GM10266 (cell line): ENCODE measurements around the gene SHC2.

Experiments used
- DNase-seq: peaks from one replicate; pipeline ENCODE4 v3.0.0; 2012; ENCODE audit errors: extremely low spot score
- TF ChIP-seq, protein P1 (sequence below): IDR thresholded peaks from 2 replicates; pipeline ENCODE4 v1.5.1; 2012; ENCODE audit warnings: mild to moderate bottlenecking, low read depth; ENCODE audit not compliant: control insufficient read depth, insufficient read depth; ENCODE audit errors: missing control alignments

Gene SHC2

DNA sequence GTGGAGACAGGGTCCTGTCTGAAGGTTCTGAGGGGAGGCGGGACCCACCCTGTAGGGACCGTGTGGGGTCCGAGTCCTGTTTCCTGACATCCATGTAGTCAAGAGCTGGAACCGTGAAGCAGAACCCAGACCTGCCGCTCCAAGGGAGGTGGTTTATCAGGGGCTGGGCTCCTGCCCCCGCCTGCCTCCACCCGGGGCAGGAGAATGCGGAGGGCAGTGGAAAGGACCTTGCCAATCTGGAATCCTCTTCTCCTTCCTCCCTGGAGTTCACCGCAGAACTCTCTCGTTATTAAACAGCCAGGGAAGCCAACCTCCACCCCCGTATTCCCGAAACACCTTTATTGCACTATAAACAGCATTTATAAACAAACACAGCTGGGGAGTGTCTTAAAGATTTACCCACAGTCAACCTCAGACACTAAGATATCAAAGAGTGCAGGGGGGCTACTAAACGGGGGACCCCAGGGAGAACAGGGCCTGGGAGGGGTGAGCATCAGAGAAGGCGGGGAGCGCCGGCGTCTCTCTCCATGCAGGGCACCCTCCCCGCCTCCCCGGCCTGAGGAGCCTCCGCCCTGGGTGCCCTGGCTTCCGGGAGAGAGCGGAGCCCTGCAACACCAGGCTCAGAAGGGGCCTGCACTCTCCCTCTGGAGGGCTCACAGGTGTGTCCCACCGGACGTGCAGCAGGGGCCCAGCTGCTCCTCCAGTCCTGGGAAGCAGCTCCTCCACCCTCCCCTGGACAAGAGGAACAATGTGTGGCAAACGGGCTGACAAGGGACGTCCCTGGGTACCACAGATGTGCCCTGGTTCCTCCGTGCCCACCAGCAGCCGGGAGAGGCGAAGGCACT, 55.5 kb downstream of the SHC2 start:
- DNase-seq = no peak
- TF ChIP-seq, protein P1, sequence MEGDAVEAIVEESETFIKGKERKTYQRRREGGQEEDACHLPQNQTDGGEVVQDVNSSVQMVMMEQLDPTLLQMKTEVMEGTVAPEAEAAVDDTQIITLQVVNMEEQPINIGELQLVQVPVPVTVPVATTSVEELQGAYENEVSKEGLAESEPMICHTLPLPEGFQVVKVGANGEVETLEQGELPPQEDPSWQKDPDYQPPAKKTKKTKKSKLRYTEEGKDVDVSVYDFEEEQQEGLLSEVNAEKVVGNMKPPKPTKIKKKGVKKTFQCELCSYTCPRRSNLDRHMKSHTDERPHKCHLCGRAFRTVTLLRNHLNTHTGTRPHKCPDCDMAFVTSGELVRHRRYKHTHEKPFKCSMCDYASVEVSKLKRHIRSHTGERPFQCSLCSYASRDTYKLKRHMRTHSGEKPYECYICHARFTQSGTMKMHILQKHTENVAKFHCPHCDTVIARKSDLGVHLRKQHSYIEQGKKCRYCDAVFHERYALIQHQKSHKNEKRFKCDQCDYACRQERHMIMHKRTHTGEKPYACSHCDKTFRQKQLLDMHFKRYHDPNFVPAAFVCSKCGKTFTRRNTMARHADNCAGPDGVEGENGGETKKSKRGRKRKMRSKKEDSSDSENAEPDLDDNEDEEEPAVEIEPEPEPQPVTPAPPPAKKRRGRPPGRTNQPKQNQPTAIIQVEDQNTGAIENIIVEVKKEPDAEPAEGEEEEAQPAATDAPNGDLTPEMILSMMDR = no peak

- TF ChIP-seq, protein P1 = no peak
- DNase-seq = no peak
These were observed 57.4 kb downstream of the SHC2 start for GRCh38 chr19:403221-404027.

GRCh38 chr19:402786-403185, 58.0 kb downstream of the SHC2 start:
- no peak for DNase-seq

DNA sequence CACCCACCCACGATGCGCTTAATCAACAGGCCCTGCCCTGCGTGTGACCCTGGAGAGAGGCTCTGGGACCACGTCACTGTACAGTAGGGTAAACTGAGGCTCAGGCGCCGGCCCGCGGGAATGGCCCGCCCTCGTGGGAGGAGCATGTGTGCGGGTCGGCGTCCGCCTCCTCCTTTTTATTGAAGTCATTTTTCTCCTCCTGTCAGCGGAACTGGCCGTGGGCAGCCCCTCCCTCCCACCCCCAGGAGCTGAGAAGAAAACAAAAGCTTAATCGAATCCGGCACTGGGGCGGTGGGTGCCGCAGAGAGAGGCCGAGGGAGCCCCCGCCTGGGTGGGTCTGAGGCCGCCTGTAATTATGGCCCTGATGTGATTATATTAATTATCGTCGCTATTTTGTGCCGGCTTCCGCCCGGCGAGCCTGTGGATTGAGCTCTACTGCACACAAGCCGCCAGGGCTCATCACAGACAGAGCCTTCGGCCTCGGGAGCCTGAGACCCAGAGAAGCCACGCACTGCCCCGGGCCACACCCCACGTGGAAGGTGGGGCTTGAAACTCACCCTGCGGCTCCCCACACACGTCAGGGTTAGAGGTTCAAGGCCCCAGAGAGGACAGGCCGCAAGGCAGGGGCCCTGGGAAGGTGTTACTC, 58.8 kb downstream of the SHC2 start:
- TF ChIP-seq, protein P1 = no peak
- no peak for DNase-seq

More at GRCh38 chr19:402786-403185, 58.0 kb downstream of the SHC2 start:
- TF ChIP-seq, protein P1 = no peak

DNA sequence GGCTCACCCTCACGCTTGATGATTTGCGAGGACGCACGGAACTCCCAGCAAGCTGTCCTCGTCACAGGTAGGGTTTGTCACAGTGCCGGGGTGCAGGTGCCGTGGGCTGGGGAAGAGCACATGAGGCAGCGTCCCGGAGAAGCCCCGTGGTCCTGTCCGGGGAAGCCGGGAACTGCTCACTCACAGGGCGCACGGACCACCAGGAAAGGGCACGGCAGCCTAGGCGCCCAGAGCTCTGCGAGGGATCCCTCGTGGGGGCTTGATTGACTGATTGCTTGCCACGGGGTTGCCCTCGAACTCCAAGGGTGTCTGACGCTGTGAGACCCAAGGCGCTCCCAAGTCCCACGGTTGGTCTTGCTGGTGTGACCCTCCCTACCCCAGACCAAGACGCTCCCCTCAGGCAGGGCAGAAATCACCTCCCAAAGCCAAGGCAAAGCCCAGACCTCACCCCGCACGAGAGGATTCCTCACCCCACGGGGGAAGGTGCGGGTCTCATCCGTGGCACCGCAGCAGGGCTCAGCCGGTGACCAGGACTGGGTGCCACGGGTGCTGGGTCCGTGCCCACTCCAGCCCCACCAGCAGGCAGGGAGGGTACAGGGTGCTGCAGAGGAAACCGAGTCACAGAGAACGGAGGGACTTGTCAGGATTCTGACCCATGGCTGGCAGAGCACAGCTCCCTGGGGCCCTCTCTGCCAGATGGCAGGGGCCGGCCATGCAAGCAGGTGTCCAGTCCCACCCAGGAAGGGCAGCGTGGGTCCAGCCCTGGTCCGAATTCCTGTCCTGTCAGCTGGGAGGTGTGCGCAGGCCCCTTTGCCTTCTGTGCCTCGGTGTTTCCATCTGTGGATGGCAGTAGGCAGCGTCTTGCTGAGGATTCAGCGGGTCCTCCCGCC, 59.6 kb downstream of the SHC2 start:
- TF ChIP-seq, protein P1 = no peak
- DNase-seq = no peak

- DNase-seq = no peak
- TF ChIP-seq, protein P1 = no peak
These were observed 61.5 kb downstream of the SHC2 start for GRCh38 chr19:399370-399769.
